LHCN-M2 (cell line): ENCODE measurements around the gene SHTN1. TPM values are rescaled to one million over a fixed set of nuclear protein-coding genes. Genes with fewer than 3 reads are reported as not detected.

Source experiments
- DNase-seq: peaks from one replicate; pipeline ENCODE4 v3.0.0-alpha.2; 2012; ENCODE audit warnings: low read depth
- total RNA-seq: library from RNA; depleted of rRNA; stranded (reverse); fragments of >200 nt; gene quantifications from 2 replicates; pipeline ENCODE4 v1.2.3, GENCODE V29; 2014

SHTN1 gene
- total RNA-seq, 1 experiment from 2014 or later: 3.7 TPM

GRCh38 chr10:116985611-116986010 is 19.4 kb downstream of the SHTN1 start:
- peak; percentile 31 for DNase-seq

- no peak for DNase-seq
Measured at GRCh38 chr10:116984202-116984990, 20.6 kb downstream of the SHTN1 start.

- DNase-seq: no peak
Measured at GRCh38 chr10:116980041-116980440, 24.9 kb downstream of the SHTN1 start.

GRCh38 chr10:116978901-116979300 is 26.1 kb downstream of the SHTN1 start:
- DNase-seq: no peak

- DNase-seq: peak; percentile 60
Measured at GRCh38 chr10:116974456-116975005, 30.5 kb downstream of the SHTN1 start.

- no peak for DNase-seq
Measured at GRCh38 chr10:116973946-116974455, 31.0 kb downstream of the SHTN1 start.

- DNase-seq: no peak
Measured at GRCh38 chr10:116973371-116973905, 31.5 kb downstream of the SHTN1 start.

GRCh38 chr10:116972131-116972530 is 32.9 kb downstream of the SHTN1 start:
- no peak for DNase-seq

- DNase-seq: no peak
Measured at GRCh38 chr10:116970050-116970449, 34.9 kb downstream of the SHTN1 start.

GRCh38 chr10:116968331-116968730 is 36.7 kb downstream of the SHTN1 start:
- DNase-seq: no peak

GRCh38 chr10:116961406-116962251 is 43.4 kb downstream of the SHTN1 start:
- no peak for DNase-seq

GRCh38 chr10:116960066-116960776 is 44.8 kb downstream of the SHTN1 start:
- DNase-seq: no peak

- DNase-seq: no peak
Measured at GRCh38 chr10:116952729-116953128, 52.3 kb downstream of the SHTN1 start.

GRCh38 chr10:116948530-116948870 is 56.5 kb downstream of the SHTN1 start:
- DNase-seq: no peak

GRCh38 chr10:116947841-116948529 is 57.0 kb downstream of the SHTN1 start:
- peak; percentile 74 for DNase-seq

GRCh38 chr10:116944911-116945310 is 60.1 kb downstream of the SHTN1 start:
- no peak for DNase-seq

- DNase-seq: no peak
Measured at GRCh38 chr10:116931806-116932205, 73.2 kb downstream of the SHTN1 start.

- no peak for DNase-seq
Measured at GRCh38 chr10:116926426-116926825, 78.6 kb downstream of the SHTN1 start.

- DNase-seq: no peak
Measured at GRCh38 chr10:116925056-116925455, 79.9 kb downstream of the SHTN1 start.

GRCh38 chr10:116919706-116920105 is 85.3 kb downstream of the SHTN1 start:
- no peak for DNase-seq

- no peak for DNase-seq
Measured at GRCh38 chr10:116919164-116919563, 85.8 kb downstream of the SHTN1 start.
